Right lobe of liver (tissue), 4 donors: ENCODE results near the gene CCDC197.

Source experiments
- POLR2A ChIP-seq: fragments of 450-650 bp; IDR thresholded peaks from one replicate; pipeline ENCODE4 v1.6.1; 2017; ENCODE audit warnings: antibody characterized with exemption, mild to moderate bottlenecking
- TF ChIP-seq, protein P1 (sequence below), 4 donors: fragments of 200-600 bp in 3 of 4; fragments of 450-650 bp in 1 of 4; IDR thresholded peaks; one replicate each; pipeline versions ENCODE4 v1.5.1 to v1.8.0; 2016 to 2022; ENCODE audit warnings: antibody characterized with exemption in 4 of 4, mild to moderate bottlenecking in 2 of 4
- donor health status: DM: no; HTN: no; CAD: no.
- donor health status: DM: no; HTN: no; CAD: no.
- donor health status: DM: no; HTN: yes; CAD: no.

DNA sequence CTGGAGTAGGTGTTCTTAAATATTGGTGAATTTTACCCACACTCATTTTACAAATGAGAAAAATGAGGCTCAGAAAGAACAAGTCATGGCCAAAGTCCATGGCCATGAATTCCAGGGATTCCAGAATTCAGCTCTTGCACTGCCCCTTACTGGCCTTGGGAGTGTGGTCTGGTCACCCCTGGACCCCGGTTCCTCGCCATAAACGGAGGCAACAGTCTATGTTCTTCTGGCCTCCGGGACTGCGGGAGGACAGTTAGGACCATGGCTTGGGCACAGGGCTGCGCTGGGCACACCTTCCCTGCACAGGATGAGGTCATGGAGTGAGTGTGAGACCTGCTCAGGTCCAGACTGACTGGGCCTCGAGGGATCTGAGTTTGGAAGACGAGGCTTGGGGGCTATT, 6.9 kb downstream of the CCDC197 start:
- TF ChIP-seq, protein P1, sequence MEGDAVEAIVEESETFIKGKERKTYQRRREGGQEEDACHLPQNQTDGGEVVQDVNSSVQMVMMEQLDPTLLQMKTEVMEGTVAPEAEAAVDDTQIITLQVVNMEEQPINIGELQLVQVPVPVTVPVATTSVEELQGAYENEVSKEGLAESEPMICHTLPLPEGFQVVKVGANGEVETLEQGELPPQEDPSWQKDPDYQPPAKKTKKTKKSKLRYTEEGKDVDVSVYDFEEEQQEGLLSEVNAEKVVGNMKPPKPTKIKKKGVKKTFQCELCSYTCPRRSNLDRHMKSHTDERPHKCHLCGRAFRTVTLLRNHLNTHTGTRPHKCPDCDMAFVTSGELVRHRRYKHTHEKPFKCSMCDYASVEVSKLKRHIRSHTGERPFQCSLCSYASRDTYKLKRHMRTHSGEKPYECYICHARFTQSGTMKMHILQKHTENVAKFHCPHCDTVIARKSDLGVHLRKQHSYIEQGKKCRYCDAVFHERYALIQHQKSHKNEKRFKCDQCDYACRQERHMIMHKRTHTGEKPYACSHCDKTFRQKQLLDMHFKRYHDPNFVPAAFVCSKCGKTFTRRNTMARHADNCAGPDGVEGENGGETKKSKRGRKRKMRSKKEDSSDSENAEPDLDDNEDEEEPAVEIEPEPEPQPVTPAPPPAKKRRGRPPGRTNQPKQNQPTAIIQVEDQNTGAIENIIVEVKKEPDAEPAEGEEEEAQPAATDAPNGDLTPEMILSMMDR (IDR thresholded peaks at IDR 0.05), result no peak
- no peak for TF ChIP-seq POLR2A
